Tibial nerve (tissue), 4 donors: ENCODE data around the gene RHBDD1.
A peak's percentile ranks its signal among the peaks of the same experiment; 100 is the strongest.

Source experiments
- EP300 ChIP-seq, 2 donors: sonication (generic); formaldehyde crosslinking; IDR thresholded peaks; one replicate each; pipeline ENCODE4 v1.6.1; 2017; ENCODE audit warnings: antibody characterized with exemption in 2 of 2, mild to moderate bottlenecking in 1 of 2
- POLR2A ChIP-seq, 2 donors: fragments of 450-650 bp; IDR thresholded peaks; one replicate each; pipeline ENCODE4 v1.6.1; 2017; ENCODE audit warnings: antibody characterized with exemption in 2 of 2, mild to moderate bottlenecking in 2 of 2, moderate library complexity in 2 of 2
- TF ChIP-seq, protein P1 (sequence below), 5 experiments: fragments of 200-600 bp in 3 of 5; fragments of 450-650 bp in 2 of 5; sonication (generic) in 3 of 5; IDR thresholded peaks; one replicate each; pipeline ENCODE4 v1.5.1; 2016 to 2019; ENCODE audit warnings: antibody characterized with exemption in 5 of 5, mild to moderate bottlenecking in 3 of 5, moderate library complexity in 2 of 5

DNA sequence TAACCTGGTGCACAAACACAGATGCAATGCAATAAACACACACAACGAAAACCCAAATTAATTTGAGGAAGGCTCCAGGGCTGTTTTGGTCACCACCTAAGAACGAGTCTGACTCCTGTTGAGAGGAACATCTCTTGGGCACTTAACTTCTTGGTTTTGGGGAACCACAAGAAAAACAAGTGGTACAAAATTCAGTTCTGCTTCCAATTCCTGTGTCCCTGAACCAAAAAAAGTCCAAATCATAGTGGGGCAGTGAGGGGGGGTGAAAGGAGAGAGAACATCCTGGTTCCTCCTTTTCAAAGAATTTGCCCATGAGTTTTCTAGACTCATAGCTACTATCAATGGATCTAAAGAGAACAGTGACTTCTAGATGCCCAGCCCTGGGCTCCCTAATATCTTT lies 184.6 kb downstream of the RHBDD1 start:
- TF ChIP-seq POLR2A (IDR thresholded peaks at IDR 0.05): no peak
- TF ChIP-seq, protein P1, sequence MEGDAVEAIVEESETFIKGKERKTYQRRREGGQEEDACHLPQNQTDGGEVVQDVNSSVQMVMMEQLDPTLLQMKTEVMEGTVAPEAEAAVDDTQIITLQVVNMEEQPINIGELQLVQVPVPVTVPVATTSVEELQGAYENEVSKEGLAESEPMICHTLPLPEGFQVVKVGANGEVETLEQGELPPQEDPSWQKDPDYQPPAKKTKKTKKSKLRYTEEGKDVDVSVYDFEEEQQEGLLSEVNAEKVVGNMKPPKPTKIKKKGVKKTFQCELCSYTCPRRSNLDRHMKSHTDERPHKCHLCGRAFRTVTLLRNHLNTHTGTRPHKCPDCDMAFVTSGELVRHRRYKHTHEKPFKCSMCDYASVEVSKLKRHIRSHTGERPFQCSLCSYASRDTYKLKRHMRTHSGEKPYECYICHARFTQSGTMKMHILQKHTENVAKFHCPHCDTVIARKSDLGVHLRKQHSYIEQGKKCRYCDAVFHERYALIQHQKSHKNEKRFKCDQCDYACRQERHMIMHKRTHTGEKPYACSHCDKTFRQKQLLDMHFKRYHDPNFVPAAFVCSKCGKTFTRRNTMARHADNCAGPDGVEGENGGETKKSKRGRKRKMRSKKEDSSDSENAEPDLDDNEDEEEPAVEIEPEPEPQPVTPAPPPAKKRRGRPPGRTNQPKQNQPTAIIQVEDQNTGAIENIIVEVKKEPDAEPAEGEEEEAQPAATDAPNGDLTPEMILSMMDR (IDR thresholded peaks at IDR 0.05): no peak
- TF ChIP-seq EP300 (IDR thresholded peaks at IDR 0.05): peak in 1 of 2 donors; percentile 12
